ENCODE results near the gene NEK10.

GRCh38 chr3:27344192-27344591 is 25.0 kb downstream of the NEK10 start:
- TF ChIP-seq CTCF (conservative IDR thresholded peaks at IDR 0.05; ENCODE audit: low read length) (no peak), EZH2phosphoT487 (IDR thresholded peaks at IDR 0.05; ENCODE audit: borderline replicate concordance, low read depth, low read length) (no peak)

Measured in OCI-LY7 (cell line).